AG09319 (cell line): ENCODE results near the gene ARX.

Experiments
- DNase-seq: peaks from one replicate; pipeline ENCODE4 v3.0.0-alpha.2; 2010; ENCODE audit warnings: low read depth; ENCODE audit errors: extremely low read depth
- CTCF ChIP-seq: IDR thresholded peaks from 2 replicates; pipeline ENCODE4 v1.5.1; 2011; ENCODE audit warnings: low read depth, mild to moderate bottlenecking, inconsistent platforms, low read length, moderate library complexity

ARX gene

GRCh38 chrX:25005382-25006185 is 10.2 kb downstream of the ARX start:
- no peak for DNase-seq
- TF ChIP-seq CTCF, result no peak

- DNase-seq, result no peak
- no peak for TF ChIP-seq CTCF
Observed at GRCh38 chrX:25005034-25005381, 10.8 kb downstream of the ARX start.

DNA sequence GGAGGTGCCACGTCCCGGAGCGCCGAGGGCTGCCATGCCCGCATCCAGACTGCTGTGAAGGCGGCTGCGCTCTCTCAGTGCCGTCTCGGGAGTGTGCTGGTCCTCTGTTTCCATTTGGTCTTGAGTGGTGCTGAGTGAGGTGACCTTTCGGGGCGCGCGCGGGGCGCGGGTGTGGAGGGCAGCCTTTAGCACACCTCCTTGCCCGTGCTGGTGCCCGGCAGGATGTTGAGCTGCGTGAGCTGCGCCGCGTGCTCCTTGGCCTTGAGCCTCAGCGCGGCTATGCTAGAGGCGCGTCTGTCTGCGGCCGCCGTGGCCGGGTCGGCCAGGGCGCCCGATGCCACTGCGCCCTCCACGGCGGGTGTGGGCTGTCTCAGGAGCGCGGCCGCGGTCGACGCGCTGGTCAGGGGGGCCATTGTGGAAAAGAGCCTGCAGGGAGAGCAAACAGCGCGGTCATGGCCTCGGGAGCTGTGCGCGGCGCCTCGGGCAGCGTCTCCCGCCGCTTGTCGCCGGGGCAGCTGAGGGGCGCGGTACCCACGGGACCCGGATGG is 11.2 kb downstream of the ARX start:
- DNase-seq, result no peak
- no peak for TF ChIP-seq CTCF

DNA sequence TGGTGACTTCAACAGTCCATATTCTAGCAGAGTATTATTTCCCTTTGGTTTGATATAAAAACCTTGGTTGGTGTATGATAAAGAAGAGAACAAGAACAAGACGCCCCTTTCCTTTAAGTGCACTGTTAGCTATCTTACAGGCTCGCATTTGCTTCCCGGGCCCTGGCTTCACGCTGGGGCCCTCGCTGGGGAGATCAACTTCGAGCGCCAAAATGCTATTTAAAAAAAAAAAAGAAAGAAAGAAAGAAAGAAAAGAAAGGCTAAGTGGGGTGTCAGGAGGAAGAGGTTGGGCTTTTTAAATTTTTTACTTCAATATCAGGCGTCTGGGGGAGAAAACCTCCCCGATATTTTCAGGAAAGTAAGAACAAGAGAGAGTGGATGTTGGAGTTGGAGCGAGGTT is 11.7 kb downstream of the ARX start:
- no peak for TF ChIP-seq CTCF

DNA sequence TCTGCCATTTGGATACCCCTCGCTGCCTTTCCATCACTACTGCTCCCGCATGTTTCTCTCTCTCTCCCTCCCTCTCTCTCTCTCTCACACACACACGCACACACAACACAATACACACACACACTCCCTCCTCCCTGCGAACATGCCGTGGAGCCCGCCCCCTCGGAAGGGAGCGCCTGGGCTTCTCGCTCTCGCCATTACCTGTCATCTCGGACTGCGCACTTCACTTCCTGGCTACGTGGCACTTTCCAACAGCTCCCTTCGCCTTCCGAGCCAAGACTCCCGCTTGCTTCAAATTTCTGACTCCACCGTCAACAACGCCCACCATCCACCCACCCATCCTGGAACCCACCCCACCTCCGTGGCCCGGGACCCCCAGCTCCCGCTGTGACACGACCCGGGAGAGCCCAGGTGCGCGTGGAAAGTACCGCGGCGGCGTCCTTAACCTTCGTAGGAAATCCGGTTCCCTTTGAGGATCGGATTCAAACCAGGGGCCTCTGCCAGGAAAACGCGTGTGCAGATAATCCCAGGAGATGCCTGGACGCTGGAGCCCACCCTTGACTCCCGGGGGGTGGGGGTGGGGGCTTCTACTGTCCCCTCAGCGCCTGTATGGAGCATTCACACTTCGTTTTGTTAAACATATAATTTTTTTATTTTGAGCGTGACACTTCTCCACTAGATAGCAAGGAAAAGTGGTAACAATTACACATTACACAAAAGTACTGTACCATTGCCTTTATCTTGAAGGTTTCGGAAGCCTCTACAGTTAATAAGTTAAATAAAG is 12.5 kb downstream of the ARX start:
- TF ChIP-seq CTCF, result no peak
- no peak for DNase-seq

More for the DNA sequence above, 11.7 kb downstream of the ARX start:
- no peak for DNase-seq

DNA sequence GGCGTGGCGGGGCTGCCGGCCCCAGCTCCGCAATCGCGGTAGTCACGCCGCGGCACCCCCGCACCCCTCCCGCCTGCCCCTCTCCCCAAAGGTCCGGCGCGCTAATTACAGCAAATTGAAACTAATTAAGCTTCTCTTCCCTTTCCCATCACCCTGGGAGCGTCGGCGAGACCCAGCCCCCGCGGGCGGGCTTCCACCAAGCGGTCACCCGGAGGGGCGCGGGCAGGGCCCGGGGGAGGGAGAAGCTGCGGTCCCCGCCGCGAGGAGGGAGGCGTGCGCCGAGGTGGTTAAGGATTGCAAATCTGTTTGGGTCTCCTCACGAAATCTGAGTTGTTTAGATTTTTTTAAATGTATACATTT is 13.1 kb downstream of the ARX start:
- no peak for TF ChIP-seq CTCF
- DNase-seq, result no peak
